ENCODE data around the gene HAO2.

DNA sequence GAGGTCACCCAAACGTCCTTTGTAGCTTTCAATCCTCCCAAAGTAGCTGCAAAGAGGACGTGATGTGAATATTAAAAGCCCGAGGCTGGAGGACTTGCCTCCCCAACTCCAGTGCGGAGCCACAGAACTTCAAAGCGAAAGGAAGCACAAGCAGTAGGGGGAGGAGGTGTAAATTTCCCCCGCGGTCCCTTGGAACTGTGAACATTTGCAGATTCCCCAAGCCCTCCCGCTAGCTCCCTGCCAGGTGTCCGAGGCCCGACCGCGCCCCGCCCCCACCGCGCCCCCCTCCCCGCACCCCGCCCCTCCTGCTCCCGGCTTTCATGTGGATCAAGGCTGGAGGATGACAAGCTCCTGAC lies 41.5 kb upstream of the HAO2 start:
- TF ChIP-seq, protein P1, sequence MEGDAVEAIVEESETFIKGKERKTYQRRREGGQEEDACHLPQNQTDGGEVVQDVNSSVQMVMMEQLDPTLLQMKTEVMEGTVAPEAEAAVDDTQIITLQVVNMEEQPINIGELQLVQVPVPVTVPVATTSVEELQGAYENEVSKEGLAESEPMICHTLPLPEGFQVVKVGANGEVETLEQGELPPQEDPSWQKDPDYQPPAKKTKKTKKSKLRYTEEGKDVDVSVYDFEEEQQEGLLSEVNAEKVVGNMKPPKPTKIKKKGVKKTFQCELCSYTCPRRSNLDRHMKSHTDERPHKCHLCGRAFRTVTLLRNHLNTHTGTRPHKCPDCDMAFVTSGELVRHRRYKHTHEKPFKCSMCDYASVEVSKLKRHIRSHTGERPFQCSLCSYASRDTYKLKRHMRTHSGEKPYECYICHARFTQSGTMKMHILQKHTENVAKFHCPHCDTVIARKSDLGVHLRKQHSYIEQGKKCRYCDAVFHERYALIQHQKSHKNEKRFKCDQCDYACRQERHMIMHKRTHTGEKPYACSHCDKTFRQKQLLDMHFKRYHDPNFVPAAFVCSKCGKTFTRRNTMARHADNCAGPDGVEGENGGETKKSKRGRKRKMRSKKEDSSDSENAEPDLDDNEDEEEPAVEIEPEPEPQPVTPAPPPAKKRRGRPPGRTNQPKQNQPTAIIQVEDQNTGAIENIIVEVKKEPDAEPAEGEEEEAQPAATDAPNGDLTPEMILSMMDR (IDR thresholded peaks at IDR 0.05), result no peak
- no peak for TF ChIP-seq POLR2A (IDR thresholded peaks at IDR 0.05)
